Fibroblast of peridontal ligament (primary cell): ENCODE measurements around the gene CCDC30.

Experiments used
- DNase-seq: peaks from one replicate; pipeline ENCODE4 v3.0.0-alpha.2; 2010; ENCODE audit errors: extremely low read depth

The CCDC30 gene

GRCh38 chr1:42690477-42691156 lies 227.5 kb downstream of the CCDC30 start:
- DNase-seq: no peak

- DNase-seq: no peak
Measured at GRCh38 chr1:42691157-42691498, 228.0 kb downstream of the CCDC30 start.

DNA sequence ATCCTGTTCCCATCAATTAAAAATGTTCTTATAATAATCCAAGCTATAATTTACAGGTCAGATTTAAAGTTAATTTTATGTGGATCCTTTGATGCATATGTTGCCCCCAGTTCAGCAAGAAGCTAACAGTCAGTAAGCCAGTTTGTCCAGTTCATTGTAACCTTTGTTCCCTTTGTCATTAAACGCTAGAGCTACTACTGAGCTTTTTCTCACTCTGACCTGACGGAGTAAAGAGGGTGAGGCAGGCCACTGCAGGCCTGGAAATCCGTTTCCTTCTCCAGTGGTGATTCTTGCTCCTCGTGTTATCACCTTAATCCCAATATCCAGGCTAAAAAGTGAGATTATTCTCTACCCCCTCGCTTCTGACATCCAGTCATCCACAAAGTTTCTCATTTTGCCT lies 229.4 kb downstream of the CCDC30 start:
- no peak for DNase-seq

DNA sequence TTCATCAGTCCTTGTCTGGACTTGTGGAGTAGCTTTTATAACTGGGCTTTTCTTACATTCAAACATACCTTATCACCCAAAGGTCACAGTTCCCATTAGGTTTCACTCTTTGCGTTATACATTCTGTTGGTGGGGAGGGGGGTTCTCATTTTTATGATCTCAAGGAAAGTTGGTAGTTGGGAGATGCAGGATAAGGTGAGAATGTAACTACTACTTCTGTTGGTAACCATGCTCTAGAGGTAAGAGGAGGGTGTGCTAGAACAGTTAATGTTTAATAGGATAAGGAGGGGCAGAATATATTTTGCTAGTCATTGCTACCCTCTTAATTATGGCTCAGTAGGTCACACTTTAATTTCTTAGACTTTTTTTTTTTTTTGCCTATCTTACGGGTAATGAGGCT lies 229.8 kb downstream of the CCDC30 start:
- DNase-seq: no peak

DNA sequence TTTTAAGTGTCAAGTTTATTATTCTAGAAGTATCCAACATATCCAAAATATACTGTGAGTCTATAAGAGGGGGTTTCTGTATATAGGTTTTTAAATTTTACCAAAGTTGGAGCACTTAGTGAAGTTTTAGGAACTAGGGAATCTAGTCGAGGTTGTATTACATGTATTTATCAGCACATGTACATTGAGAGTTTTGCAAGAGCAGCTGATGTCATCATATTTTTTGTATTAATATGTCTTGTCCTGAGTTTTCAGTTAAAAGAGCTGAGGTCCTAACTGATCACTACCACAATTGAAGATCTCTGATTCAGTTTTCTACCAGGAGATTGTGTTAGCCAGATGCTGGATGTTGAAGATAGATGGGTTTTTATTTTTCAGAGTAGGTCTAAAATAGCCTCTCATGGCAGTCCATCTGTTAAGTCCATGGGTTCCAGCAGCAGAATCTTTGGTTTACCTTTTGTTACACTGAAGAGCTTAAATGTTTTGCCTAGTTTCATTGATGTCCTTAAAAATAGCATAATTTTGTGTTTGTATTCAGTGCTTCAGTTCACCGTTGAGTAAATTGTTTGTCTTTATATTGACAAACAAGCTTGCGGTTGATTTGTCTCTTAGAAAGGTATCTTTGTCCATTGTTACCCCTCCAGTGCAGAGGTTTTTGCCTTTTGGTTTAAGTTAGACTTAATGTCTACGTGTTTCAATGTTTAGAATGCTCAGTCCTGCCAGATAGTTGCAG lies 235.2 kb downstream of the CCDC30 start:
- no peak for DNase-seq

GRCh38 chr1:42700006-42700405 lies 236.9 kb downstream of the CCDC30 start:
- no peak for DNase-seq

GRCh38 chr1:42703888-42704464 lies 240.9 kb downstream of the CCDC30 start:
- no peak for DNase-seq
